ENCODE measurements around the gene PTGR3.
A peak's percentile ranks its signal among the peaks of the same experiment; 100 is the strongest.

The PTGR3 gene

GRCh38 chr18:75169411-75169810, 39.5 kb downstream of the PTGR3 start:
- DNase-seq (ENCODE audit: low spot score): no peak

DNA sequence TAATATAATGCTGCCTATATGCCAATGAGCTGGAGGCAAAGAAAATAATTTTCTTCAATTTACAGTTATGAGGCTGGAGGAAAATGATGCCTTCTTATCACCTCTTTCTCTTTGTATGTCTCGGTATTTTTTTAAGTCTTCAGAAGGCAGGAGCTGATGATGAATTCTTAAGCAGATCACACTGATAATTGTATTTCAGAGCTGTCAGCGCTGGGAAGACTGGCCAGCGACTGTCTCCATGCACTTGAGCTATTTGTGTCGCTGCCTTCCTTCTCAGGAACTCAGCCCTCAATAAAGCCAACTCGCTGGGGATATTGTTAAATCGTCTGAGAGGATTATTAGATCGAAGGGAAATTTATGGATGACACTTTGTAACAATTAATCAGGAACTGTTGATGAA, 40.3 kb downstream of the PTGR3 start:
- DNase-seq (ENCODE audit: low spot score): no peak

GRCh38 chr18:75167759-75168618, 41.0 kb downstream of the PTGR3 start:
- DNase-seq (ENCODE audit: low spot score): no peak

DNA sequence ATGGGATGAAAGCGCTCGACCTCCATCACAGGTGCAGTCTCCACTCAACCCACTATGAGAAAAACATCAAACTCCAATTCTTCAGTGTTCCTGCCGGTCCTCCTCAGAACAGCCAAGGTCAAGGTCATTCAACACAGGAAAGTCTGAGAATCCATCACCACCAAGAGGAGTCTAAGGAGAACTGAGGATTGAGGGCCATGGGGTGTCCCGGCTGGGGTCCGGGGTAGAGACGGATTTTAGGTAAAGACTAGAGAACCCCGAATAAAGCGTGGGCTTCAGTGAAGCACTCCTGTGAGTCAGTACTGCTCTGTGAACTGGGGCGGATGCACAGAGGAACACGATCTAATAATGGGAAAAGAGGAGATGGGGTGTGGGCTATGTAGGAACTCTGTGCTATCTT, 41.8 kb downstream of the PTGR3 start:
- no peak for DNase-seq (ENCODE audit: low spot score)

- no peak for DNase-seq (ENCODE audit: low spot score)
Observed at GRCh38 chr18:75165926-75166325, 43.0 kb downstream of the PTGR3 start.

DNA sequence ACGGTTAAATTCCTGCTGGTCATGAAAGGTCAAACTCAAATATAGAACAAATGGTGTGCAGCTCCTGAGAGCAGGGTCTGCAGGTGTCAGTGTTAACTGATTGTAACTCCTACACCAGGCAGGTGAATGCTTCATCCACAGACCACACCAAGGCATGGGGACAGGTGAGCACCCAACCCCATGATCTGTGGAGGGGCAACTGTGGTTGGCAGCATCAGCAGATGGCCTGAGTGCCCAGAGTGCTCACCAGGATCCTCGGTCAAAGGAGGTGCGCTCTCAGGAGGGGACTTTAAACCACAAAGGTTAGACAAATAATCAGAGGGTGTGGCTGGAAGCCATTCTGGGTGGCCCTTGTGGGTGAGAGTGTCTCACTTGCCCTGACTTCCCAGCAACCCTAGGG, 44.5 kb downstream of the PTGR3 start:
- no peak for DNase-seq (ENCODE audit: low spot score)

- no peak for DNase-seq (ENCODE audit: low spot score)
Observed at GRCh38 chr18:75163736-75164135, 45.2 kb downstream of the PTGR3 start.

GRCh38 chr18:75162978-75163377, 46.0 kb downstream of the PTGR3 start:
- no peak for DNase-seq (ENCODE audit: low spot score)

DNA sequence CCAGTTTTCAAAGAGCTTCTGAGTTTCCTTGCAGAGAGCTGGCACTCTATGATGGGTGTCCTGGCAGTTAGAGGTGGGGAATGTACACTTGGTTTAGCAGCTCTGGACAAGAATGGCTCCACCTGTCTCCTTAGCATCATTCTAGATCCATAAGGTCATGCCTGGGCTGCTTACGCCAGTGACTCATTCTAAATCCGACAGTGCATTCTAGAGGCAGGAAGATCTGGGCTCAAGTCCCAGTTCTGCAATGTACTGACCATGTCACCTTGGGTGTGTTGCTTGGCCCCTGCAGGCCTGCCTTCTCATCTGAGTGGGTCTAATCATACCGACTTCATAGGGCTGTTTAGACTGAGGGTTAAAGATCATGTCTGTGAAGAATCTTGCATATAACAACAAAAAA, 46.5 kb downstream of the PTGR3 start:
- no peak for DNase-seq (ENCODE audit: low spot score)

DNA sequence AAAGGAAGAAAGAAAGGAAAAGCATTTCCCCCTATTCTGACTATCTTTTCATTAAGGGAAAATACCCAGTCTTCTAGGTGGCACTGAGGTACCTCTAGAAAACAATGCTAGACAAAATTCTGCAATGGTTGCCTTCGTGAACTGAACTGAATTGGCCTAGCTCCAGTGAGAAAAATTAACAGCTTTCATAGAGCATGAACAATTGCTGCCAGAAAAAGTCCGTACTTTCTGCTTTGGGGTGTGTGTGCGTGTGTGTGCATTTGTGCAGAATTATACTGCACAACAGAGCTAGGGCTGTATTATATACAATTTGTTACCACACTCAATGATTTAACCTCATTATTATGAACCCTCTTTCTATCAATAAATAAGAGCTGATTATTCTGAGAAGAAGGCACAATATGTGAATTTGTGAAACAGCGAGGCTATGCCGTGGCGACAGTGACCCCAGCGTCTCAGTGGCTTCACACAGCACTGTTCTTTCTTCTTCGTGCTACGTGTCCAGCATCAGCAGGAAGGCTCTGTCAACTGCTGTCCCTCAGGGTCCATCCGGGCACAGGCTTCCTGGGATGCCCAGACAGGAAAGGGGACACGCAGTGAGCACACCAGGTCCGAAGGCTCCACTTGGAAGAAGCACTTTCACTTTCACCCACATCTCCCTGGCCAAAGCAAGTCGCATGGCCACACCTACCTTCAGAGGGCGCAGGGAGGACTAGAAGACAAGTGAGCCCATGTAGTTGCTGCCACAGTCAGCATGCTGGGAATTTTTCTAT, 47.5 kb downstream of the PTGR3 start:
- DNase-seq (ENCODE audit: low spot score): peak; percentile 30

DNA sequence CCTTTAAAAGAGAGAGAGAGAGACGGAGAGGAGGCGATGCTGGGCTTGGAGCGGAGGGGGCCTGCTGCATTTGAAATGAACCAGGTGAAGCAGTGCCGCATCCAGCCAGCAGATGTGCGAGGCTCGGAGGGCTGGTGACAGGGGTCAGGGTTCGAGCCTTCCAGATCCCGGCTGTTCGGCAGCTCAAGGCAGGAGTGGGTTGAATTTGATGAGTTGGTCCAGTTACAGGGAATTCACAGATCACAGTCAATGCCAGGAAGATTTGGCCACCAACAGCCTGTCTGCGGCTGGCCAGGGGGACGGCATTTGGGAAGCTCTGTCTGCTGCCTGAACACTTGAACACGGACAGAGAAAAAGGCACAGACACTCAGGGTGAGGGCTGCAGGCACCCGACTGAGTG, 48.6 kb downstream of the PTGR3 start:
- no peak for DNase-seq (ENCODE audit: low spot score)

GRCh38 chr18:75159646-75160356, 49.1 kb downstream of the PTGR3 start:
- DNase-seq (ENCODE audit: low spot score): no peak

DNA sequence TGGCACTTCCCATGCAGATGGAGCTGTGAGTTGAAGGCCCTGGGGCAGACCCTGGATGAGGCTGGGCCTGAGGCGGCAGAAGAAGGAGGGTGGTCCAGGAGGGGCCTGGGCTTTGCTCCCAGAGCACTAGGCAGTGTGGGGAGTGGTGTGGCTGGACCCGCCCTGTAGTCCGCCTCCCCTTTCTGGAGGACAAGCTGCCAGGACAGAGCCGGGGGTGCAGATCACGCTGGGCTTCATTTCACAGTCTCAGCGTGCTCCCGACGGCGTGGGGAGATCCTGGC, 49.8 kb downstream of the PTGR3 start:
- no peak for DNase-seq (ENCODE audit: low spot score)
